Natural killer cell (primary cell): ENCODE results near the gene LDLRAD4. TPM values are rescaled to one million over a fixed set of nuclear protein-coding genes. Genes with fewer than 3 reads are reported as not detected.

Source experiments
- ATAC-seq, 3 donors: fragments of 150-1000 bp in 2 of 3; fragments of 200-7000 bp in 1 of 3; cut with Tn5 transposase; 1 replicate in 1 of 3; 2 replicates in 2 of 3; pipeline ENCODE4 v1.10.0; 2021; ENCODE audit warnings: mild to moderate bottlenecking in 2 of 3, moderate library complexity in 2 of 3
- DNase-seq, 2 donors: peaks; one replicate each; pipeline versions ENCODE4 v3.0.0 to v3.0.0-alpha.2; 2013 to 2021; ENCODE audit warnings: mixed read lengths in 1 of 2
- H3K27ac ChIP-seq: one replicate; pipeline ENCODE4 v1.5.1; 2013; ENCODE audit warnings: mild to moderate bottlenecking, low read length
- H3K27me3 ChIP-seq: one replicate; pipeline ENCODE4 v1.6.1; 2013; ENCODE audit warnings: low read length; ENCODE audit not compliant: control insufficient read depth, insufficient read depth
- H3K36me3 ChIP-seq: one replicate; pipeline ENCODE4 v1.6.1; 2013; ENCODE audit warnings: low read length; ENCODE audit not compliant: control insufficient read depth, insufficient read depth
- H3K4me1 ChIP-seq: one replicate; pipeline ENCODE4 v1.6.1; 2013; ENCODE audit warnings: low read length; ENCODE audit not compliant: control insufficient read depth, insufficient read depth
- H3K4me3 ChIP-seq: one replicate; pipeline ENCODE4 v1.5.1; 2013; ENCODE audit warnings: low read length
- H3K9me3 ChIP-seq: one replicate; pipeline ENCODE4 v1.6.1; 2013; ENCODE audit warnings: low read length; ENCODE audit not compliant: control insufficient read depth, insufficient read depth
- H3K27ac Mint-ChIP-seq, 2 donors: one replicate each; pipeline ENCODE4 v1.8.0; 2022; ENCODE audit warnings: mild to moderate bottlenecking in 2 of 2, mixed read lengths in 2 of 2, moderate library complexity in 1 of 2
- H3K27me3 Mint-ChIP-seq, 2 donors: one replicate each; pipeline ENCODE4 v1.8.0; 2022; ENCODE audit warnings: low read depth in 2 of 2, mixed read lengths in 2 of 2
- H3K36me3 Mint-ChIP-seq: one replicate; pipeline ENCODE4 v1.8.0; 2022; ENCODE audit warnings: mixed read lengths
- H3K4me1 Mint-ChIP-seq, 2 donors: one replicate each; pipeline ENCODE4 v1.8.0; 2022; ENCODE audit warnings: mixed read lengths in 2 of 2
- H3K4me3 Mint-ChIP-seq: one replicate; pipeline ENCODE4 v1.8.0; 2022; ENCODE audit warnings: mild to moderate bottlenecking, moderate library complexity, mixed read lengths
- H3K9me3 Mint-ChIP-seq, 2 donors: one replicate each; pipeline ENCODE4 v1.8.0; 2022; ENCODE audit warnings: mixed read lengths in 2 of 2
- CTCF ChIP-seq: fragments of 200-600 bp; IDR thresholded peaks from one replicate; pipeline ENCODE4 v1.8.0; 2022; ENCODE audit warnings: antibody characterized with exemption
- WGBS: methylation state at CpG from one replicate; pipeline ENCODE4 v1.1.7; 2013; ENCODE audit warnings: missing lambda C conversion rate; ENCODE audit not compliant: insufficient coverage; 5-methylcytosine and 5-hydroxymethylcytosine counted together
- intact Hi-C: fragments of 100-400 bp; cut with micrococcal nuclease; formaldehyde crosslinking; loops from one replicate; pipeline ENCODE4 v1.14.2; 2022
- total RNA-seq, 4 donors: library from RNA; stranded (reverse); fragments of 120-200 nt in 1 of 4; gene quantifications; one replicate each; pipeline versions ENCODE4 v1.2.3 to v1.2.4, GENCODE V29; 2013 to 2022

LDLRAD4 gene
- total RNA-seq, 3 donors from 2014 or later (not counting 1 experiment from before 2014, with no cell fraction given): 24.0 to 36.3 (median 29.2) TPM

DNA sequence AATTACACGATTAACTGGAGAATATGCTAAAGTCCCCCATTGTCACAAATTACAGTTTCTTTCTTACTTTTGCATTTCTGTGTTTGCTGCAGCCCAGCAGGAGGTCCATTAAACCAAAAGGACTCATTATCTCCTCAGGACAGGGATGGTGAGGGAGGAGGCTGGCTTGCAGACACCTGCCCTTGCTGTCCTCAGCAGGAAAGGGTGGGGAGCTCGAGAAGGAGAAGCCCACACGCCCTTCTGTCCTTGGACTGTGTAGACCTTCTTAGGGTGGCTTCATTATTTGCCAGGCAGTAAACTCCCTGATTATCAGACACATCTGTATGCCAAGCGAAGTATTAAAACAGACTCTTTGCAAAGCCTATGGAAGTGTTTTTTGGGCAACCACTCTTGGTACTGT lies 196.0 kb downstream of the LDLRAD4 start:
- no peaks in the 10 kb centered on the region for H3K36me3 ChIP-seq
- Mint-ChIP-seq H3K9me3 (peaks cover 2 to 4% of the 10 kb centered on the region in 2 donors), H3K27ac (no peak overlapping the region), H3K27me3 (no peaks in the 10 kb centered on the region), H3K4me3 (no peak overlapping the region), H3K4me1 (no peaks in the 10 kb centered on the region), H3K36me3 (no peaks in the 10 kb centered on the region)
- no peak for TF ChIP-seq CTCF
- peaks cover 7% of the 10 kb centered on the region for H3K9me3 ChIP-seq
- H3K4me3 ChIP-seq: no peak overlapping the region
- H3K27ac ChIP-seq: no peak overlapping the region
- intact Hi-C loops: no loop called here
- WGBS: 91% methylated on average over 4 of the region's 4 CpGs
- no peaks in the 10 kb centered on the region for H3K4me1 ChIP-seq
- ATAC-seq (no peak), DNase-seq (no peak)
- no peaks in the 10 kb centered on the region for H3K27me3 ChIP-seq

GRCh38 chr18:13415736-13416135 lies 197.2 kb downstream of the LDLRAD4 start:
- no peaks in the 10 kb centered on the region for H3K36me3 ChIP-seq
- Mint-ChIP-seq H3K4me3 (no peak overlapping the region), H3K36me3 (no peaks in the 10 kb centered on the region), H3K27me3 (no peaks in the 10 kb centered on the region), H3K9me3 (peaks cover 2 to 4% of the 10 kb centered on the region in 2 donors), H3K27ac (no peak overlapping the region), H3K4me1 (no peaks in the 10 kb centered on the region)
- peaks cover 7% of the 10 kb centered on the region for H3K9me3 ChIP-seq
- no peaks in the 10 kb centered on the region for H3K4me1 ChIP-seq
- no peak for DNase-seq
- H3K4me3 ChIP-seq: no peak overlapping the region
- no peak for TF ChIP-seq CTCF
- no peaks in the 10 kb centered on the region for H3K27me3 ChIP-seq
- H3K27ac ChIP-seq: no peak overlapping the region
- no peak for ATAC-seq
- intact Hi-C loops: no loop called here
- WGBS: 89% methylated on average over 12 of the region's 12 CpGs

DNA sequence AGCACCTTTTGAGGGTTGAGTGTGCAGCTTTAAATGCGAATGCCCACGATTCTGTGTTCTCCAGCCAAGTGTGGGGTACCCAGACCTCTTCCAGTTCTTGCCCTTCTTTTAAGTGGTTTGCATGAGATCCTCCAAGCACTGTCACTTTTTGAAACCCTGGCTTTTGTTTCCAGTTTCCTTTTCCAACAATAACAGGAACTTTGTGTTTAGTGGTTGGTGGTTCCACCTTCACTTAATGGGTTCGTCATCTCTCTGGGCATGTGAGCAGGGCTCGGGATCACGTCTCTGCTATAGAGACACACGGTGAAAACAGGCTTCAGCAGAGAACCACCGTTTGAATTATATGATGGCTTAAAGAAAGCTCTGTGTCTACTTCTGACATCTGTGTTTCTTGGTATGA lies 197.6 kb downstream of the LDLRAD4 start:
- peaks cover 7% of the 10 kb centered on the region for H3K9me3 ChIP-seq
- H3K9me3 Mint-ChIP-seq: peaks cover 2 to 4% of the 10 kb centered on the region in 2 donors
- H3K36me3 Mint-ChIP-seq: no peaks in the 10 kb centered on the region
- TF ChIP-seq CTCF: no peak
- H3K4me1 ChIP-seq: peaks cover 3% of the 10 kb centered on the region
- no peaks in the 10 kb centered on the region for H3K27me3 Mint-ChIP-seq
- intact Hi-C loops: no loop called here
- no peaks in the 10 kb centered on the region for H3K4me1 Mint-ChIP-seq
- no peaks in the 10 kb centered on the region for H3K27me3 ChIP-seq
- no peak for ATAC-seq
- H3K27ac ChIP-seq: no peak overlapping the region
- H3K36me3 ChIP-seq: no peaks in the 10 kb centered on the region
- DNase-seq: peak in 1 of 2 donors; percentile 15
- 18% methylated on average over 7 of the region's 7 CpGs for WGBS
- H3K27ac Mint-ChIP-seq: no peak overlapping the region
- H3K4me3 ChIP-seq: no peak overlapping the region
- H3K4me3 Mint-ChIP-seq: no peak overlapping the region

DNA sequence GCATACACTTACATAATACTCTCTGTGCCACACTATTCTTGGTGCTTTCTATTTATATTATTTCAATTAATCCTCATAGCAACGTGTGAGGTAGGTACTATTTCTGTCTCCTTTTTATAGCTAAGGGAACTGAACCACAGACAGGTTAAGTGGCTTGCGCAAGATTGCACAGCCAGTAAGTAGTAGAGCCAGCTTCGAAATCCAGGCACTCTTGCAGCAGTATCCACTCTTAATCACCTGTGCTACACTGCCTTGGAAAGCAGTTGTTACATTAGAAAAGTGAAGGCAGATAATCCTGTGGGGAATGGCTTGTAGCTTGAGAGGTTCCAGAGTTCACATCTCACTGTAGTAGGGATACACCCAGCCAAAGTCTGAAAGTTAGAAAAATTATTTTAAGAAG lies 198.3 kb downstream of the LDLRAD4 start:
- Histone ChIP-seq H3K4me3 (no peak overlapping the region), H3K27ac (no peak overlapping the region), H3K4me1 (peaks cover 6% of the 10 kb centered on the region), H3K9me3 (peaks cover 3% of the 10 kb centered on the region), H3K36me3 (no peaks in the 10 kb centered on the region), H3K27me3 (no peaks in the 10 kb centered on the region)
- no peak overlapping the region for H3K4me3 Mint-ChIP-seq
- H3K27ac Mint-ChIP-seq: no peak overlapping the region
- no peaks in the 10 kb centered on the region for H3K4me1 Mint-ChIP-seq
- no peak for TF ChIP-seq CTCF
- WGBS: 61% methylated on average over 3 of the region's 3 CpGs
- DNase-seq (no peak), ATAC-seq (no peak)
- no peaks in the 10 kb centered on the region for H3K36me3 Mint-ChIP-seq
- intact Hi-C loops: no loop called here
- no peaks in the 10 kb centered on the region for H3K27me3 Mint-ChIP-seq
- H3K9me3 Mint-ChIP-seq: peaks cover 2 to 4% of the 10 kb centered on the region in 2 donors
